Activated CD8-positive, alpha-beta memory T cell treated with anti-CD3 and anti-CD28 coated beads for 36 hours (primary cell): Measurements from ENCODE around the gene MARS1. TPM values are rescaled to one million over a fixed set of nuclear protein-coding genes. Genes with fewer than 3 reads are reported as not detected.

Experiments
- CTCF ChIA-PET: fragments of 350-600 bp; sonication (Branson Sonifier 250); formaldehyde crosslinking; loops from one replicate; lab custom pipeline; 2021; ENCODE audit warnings: antibody characterized with exemption; lab: Charles Lee
- POLR2A ChIA-PET: fragments of 350-600 bp; sonication (Branson Sonifier 250); formaldehyde crosslinking; loops from one replicate; lab custom pipeline; 2021; ENCODE audit warnings: antibody characterized with exemption; lab: Charles Lee
- total RNA-seq, 2 experiments: library from RNA; stranded (reverse); gene quantifications; one replicate each; pipeline ENCODE4 v1.2.3, GENCODE V29; 2021

Gene MARS1
- total RNA-seq, 2 experiments from 2014 or later, result 438 to 455 TPM

- POLR2A ChIA-PET, result no interaction called here
- CTCF ChIA-PET, result interaction anchor here (0.7 to 1.9 kb wide), 3 partner anchors 11 to 223 kb away, joined by 3 to 8 read pairs (median 5); partner anchors contain the start of gene INHBE
These were observed 21.9 kb upstream of the MARS1 start for GRCh38 chr12:57465747-57466505.

GRCh38 chr12:57467212-57467874 lies 20.5 kb upstream of the MARS1 start:
- ChIA-PET POLR2A (no interaction called here), CTCF (no interaction called here)

- ChIA-PET CTCF (no interaction called here), POLR2A (no interaction called here)
These were observed 20.0 kb upstream of the MARS1 start for GRCh38 chr12:57467915-57468314.

- POLR2A ChIA-PET, result interaction anchor here (0.7 kb wide), 1 partner anchor 14 kb away, joined by 3 read pairs; no protein-coding TSS in a partner anchor
- CTCF ChIA-PET, result no interaction called here
These were observed 18.3 kb upstream of the MARS1 start for GRCh38 chr12:57469296-57470164.

GRCh38 chr12:57470286-57470969 lies 17.4 kb upstream of the MARS1 start:
- ChIA-PET POLR2A (interaction anchor here (0.6 to 0.7 kb wide), 2 partner anchors 15 to 142 kb away, joined by 3 read pairs; no protein-coding TSS in a partner anchor), CTCF (interaction anchor here (0.9 to 1.4 kb wide), 2 partner anchors 9 to 207 kb away, joined by 3 read pairs; no protein-coding TSS in a partner anchor)

GRCh38 chr12:57470970-57471656 lies 16.8 kb upstream of the MARS1 start:
- CTCF ChIA-PET, result interaction anchor here (0.9 to 1.4 kb wide), 2 partner anchors 10 to 208 kb away, joined by 3 read pairs; no protein-coding TSS in a partner anchor
- POLR2A ChIA-PET, result no interaction called here

- POLR2A ChIA-PET, result no interaction called here
- CTCF ChIA-PET, result interaction anchor here (0.9 to 1.8 kb wide), 4 partner anchors 11 to 208 kb away, joined by 3 to 5 read pairs (median 3); partner anchors contain the start of gene INHBE
These were observed 16.2 kb upstream of the MARS1 start for GRCh38 chr12:57471661-57472060.

- CTCF ChIA-PET, result interaction anchor here (0.6 to 1.8 kb wide), 3 partner anchors 17 to 420 kb away, joined by 3 to 5 read pairs (median 4); partner anchors contain the start of gene INHBE
- POLR2A ChIA-PET, result no interaction called here
These were observed 15.5 kb upstream of the MARS1 start for GRCh38 chr12:57472391-57472790.

GRCh38 chr12:57473392-57473791 lies 14.5 kb upstream of the MARS1 start:
- ChIA-PET CTCF (interaction anchor here (1.7 to 8.5 kb wide), 3 partner anchors 12 to 110 kb away, joined by 3 to 120 read pairs (median 5); partner anchors contain the start of genes GLI1 and INHBE), POLR2A (interaction anchor here (1.4 kb wide), 1 partner anchor 10 kb away, joined by 5 read pairs; no protein-coding TSS in a partner anchor)

GRCh38 chr12:57473886-57474285 lies 14.0 kb upstream of the MARS1 start:
- POLR2A ChIA-PET, result interaction anchor here (1.4 kb wide), 1 partner anchor 10 kb away, joined by 5 read pairs; no protein-coding TSS in a partner anchor
- CTCF ChIA-PET, result interaction anchor here (0.5 to 8.5 kb wide), 3 partner anchors 13 to 195 kb away, joined by 3 to 120 read pairs (median 4); partner anchors contain the start of gene GLI1

- CTCF ChIA-PET, result interaction anchor here (0.5 to 8.5 kb wide), 4 partner anchors 13 to 196 kb away, joined by 3 to 120 read pairs (median 4); partner anchors contain the start of gene GLI1
These were observed 13.4 kb upstream of the MARS1 start for GRCh38 chr12:57474430-57474829.

GRCh38 chr12:57474862-57475261 lies 13.0 kb upstream of the MARS1 start:
- POLR2A ChIA-PET, result no interaction called here
- CTCF ChIA-PET, result interaction anchor here (1.4 to 8.5 kb wide), 3 partner anchors 14 to 109 kb away, joined by 3 to 120 read pairs (median 5); partner anchors contain the start of gene GLI1

More at GRCh38 chr12:57474430-57474829, 13.4 kb upstream of the MARS1 start:
- POLR2A ChIA-PET, result interaction anchor here (1.4 kb wide), 1 partner anchor 11 kb away, joined by 5 read pairs; no protein-coding TSS in a partner anchor

GRCh38 chr12:57475271-57476161 lies 12.4 kb upstream of the MARS1 start:
- CTCF ChIA-PET, result interaction anchor here (0.8 to 8.5 kb wide), 6 partner anchors 10 to 108 kb away, joined by 3 to 120 read pairs (median 6); partner anchors contain the start of genes DDIT3 and GLI1
- POLR2A ChIA-PET, result interaction anchor here (0.6 to 2.4 kb wide), 2 partner anchors 14 to 16 kb away, joined by 3 to 8 read pairs; partner anchors contain the start of gene GLI1

- ChIA-PET CTCF (interaction anchor here (0.8 to 8.5 kb wide), 10 partner anchors 10 to 263 kb away, joined by 3 to 120 read pairs (median 4); partner anchors contain the start of genes DDIT3 and GLI1), POLR2A (interaction anchor here (1.0 to 2.4 kb wide), 5 partner anchors 10 to 380 kb away, joined by 3 to 8 read pairs (median 5); partner anchors contain the start of gene DDIT3)
These were observed 11.5 kb upstream of the MARS1 start for GRCh38 chr12:57476162-57476992.
